Fibroblast of the aortic adventitia (primary cell): ENCODE results near the gene MYO5B. TPM values are rescaled to one million over a fixed set of nuclear protein-coding genes. Genes with fewer than 3 reads are reported as not detected.

Source experiments
- DNase-seq: peaks from one replicate; pipeline ENCODE4 v3.0.0-alpha.2; 2010; ENCODE audit warnings: low read depth
- H3K4me3 ChIP-seq: 2 replicates; pipeline ENCODE4 v1.5.1; 2011; ENCODE audit warnings: low read depth, mild to moderate bottlenecking, control low read depth, low read length, moderate library complexity
- total RNA-seq: library from RNA; depleted of rRNA; stranded (reverse); fragments of >200 nt; gene quantifications from 2 replicates; pipeline ENCODE4 v1.2.3, GENCODE V29; 2012; ENCODE audit warnings: low replicate concordance
- TF ChIP-seq, protein P1 (sequence below): IDR thresholded peaks from 2 replicates; pipeline ENCODE4 v1.5.1; 2011; ENCODE audit warnings: mild to moderate bottlenecking, low read length, control low read depth, inconsistent platforms; ENCODE audit not compliant: insufficient read depth

MYO5B gene
- total RNA-seq, 1 donor: 0.09 TPM

DNA sequence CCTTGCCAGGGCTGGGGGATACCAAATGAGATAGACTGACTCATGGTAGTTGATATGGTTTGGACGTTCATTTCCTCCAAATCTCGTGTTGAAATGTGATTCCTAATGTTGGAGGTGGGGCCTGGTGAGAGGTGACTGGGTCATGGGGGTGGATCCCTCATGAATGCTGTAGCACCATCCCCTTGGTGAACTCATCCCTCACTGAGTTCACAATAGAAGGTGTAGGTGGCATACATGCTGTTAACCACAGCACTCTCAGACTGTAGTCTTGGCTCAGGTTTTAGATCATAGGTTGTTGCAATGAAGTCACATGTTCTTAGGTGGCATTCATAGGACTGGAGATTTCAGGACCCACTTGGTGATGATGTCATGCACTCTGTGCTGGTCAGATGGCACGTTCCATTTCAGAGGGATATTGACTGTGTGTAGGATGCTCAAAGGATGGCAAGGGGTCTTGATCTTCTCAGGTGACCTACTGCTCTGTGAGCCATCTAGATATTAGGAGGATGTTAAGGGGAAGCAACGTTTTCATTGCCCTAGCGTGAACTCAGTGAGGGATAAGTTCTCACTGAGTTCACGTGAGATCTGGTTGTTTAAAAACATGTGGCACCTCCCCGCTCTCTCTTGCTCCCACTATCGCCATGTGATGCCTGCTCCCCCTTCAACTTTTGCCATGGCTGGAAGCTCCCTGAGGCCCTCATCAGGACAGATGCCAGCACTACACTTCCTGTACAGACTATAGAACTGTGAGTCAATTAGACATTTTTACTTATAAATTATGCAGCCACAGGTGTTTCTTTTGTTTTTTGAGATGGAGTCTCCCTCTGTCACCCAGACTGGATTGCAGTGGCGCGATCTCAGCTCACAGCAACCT lies 307.8 kb downstream of the MYO5B start:
- DNase-seq: no peak
- TF ChIP-seq, protein P1, sequence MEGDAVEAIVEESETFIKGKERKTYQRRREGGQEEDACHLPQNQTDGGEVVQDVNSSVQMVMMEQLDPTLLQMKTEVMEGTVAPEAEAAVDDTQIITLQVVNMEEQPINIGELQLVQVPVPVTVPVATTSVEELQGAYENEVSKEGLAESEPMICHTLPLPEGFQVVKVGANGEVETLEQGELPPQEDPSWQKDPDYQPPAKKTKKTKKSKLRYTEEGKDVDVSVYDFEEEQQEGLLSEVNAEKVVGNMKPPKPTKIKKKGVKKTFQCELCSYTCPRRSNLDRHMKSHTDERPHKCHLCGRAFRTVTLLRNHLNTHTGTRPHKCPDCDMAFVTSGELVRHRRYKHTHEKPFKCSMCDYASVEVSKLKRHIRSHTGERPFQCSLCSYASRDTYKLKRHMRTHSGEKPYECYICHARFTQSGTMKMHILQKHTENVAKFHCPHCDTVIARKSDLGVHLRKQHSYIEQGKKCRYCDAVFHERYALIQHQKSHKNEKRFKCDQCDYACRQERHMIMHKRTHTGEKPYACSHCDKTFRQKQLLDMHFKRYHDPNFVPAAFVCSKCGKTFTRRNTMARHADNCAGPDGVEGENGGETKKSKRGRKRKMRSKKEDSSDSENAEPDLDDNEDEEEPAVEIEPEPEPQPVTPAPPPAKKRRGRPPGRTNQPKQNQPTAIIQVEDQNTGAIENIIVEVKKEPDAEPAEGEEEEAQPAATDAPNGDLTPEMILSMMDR: no peak
- H3K4me3 ChIP-seq: no peak overlapping the region

DNA sequence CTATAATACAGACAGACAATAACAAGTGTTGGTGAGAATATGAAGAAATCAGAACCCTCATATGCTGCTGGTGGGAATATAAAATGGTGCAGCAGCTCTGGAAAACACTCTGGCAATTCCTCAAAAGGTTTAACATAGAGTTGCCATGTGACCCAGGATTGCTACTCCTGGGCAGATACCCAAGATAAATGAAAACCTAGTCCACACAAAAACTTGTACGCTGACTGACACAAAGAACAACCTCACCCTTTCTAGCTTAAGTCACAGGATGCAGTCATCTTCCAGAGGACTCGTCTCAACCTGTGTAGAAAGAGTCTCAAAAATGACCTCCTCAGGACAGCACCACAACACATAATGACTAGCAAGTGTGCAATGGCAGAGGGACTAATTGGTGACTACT lies 310.0 kb downstream of the MYO5B start:
- TF ChIP-seq, protein P1: no peak
- no peak overlapping the region for H3K4me3 ChIP-seq
- DNase-seq: no peak

DNA sequence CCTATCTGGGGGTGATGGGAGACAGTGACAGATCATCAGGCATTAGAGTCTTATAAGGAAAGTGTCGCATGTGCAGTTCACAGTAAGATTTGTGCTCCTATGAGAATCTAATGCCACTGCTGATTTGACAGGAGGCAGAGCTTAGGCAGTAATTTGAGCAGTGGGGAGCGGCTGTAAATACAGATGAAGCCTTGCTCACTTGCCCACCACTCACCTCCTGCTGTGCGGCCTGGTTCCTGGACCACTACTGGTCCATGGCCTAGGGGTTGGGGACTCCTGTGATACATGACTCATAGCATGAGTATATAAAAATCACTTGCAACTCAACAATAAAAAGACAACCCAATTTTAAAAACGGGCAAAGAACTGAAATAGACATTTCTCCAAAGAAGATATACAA lies 310.5 kb downstream of the MYO5B start:
- H3K4me3 ChIP-seq: no peak overlapping the region
- no peak for DNase-seq
- TF ChIP-seq, protein P1: no peak

DNA sequence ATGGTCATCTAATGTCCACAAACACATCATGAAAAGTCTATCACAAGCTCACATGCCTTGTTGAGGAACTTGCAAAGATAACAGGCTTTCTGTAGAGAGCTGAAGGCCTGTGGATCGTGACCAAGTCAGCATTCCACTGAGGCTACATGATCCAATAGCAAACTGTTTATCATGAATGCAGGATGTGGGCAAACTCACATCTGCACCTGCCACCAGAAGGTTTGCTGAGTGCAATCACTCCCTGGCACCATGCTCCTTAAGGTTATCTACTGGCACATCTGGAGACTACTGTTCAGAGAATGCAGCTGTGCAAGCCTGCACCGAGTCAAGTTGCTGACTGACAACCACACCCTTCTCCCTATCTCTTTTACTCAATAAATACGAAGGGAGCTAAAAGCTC lies 314.3 kb downstream of the MYO5B start:
- TF ChIP-seq, protein P1: no peak
- no peak for DNase-seq
- H3K4me3 ChIP-seq: no peak overlapping the region

DNA sequence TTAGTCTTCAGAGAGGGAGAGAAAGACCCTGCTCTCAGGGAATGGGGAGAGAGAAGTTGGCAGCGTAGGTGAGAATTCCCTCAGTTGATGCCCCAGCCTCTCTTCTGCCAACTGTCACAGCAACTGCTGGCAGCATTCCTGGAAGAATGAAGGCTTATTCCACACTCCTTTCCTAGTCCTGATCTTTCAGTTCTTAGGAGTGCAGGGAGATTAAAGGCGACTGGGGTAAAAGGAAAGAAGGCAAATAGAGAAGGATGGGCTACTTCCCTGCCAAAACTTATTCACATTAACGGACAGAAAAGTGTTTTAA lies 315.7 kb downstream of the MYO5B start:
- DNase-seq: no peak
- TF ChIP-seq, protein P1: no peak
- no peak overlapping the region for H3K4me3 ChIP-seq

DNA sequence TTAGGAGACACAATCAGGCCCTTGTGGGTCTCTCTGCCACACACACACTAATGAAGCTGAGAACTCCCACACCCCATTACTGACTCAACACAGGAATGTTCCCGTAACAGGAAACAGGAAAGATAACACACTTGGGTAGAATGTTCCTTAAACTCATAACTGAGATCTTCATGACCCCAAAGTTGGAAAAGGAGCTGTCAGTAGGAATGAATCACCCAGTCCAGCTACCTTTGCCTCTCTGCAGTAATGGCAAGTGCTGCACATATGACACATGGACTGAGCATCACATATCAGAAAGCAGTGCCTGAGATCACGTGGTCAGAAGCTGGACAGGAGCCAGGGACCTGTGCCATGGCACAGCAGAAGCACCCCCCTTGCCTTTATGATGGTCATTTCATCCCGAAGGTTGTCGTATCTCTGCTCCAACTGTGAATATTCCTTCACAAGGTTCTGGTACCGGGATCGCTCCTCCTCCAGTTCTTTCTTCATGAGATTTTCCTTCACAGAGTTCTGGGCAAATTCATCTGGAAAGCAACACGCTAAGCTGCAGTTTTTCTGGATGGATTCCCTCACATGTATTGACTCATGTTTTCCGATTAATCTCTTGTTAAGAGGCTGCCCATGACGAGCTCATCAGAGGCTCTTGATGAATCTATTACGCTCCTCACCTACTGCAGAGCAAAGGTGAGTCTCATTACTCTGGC lies 316.2 kb downstream of the MYO5B start:
- DNase-seq: peak; percentile 47
- TF ChIP-seq, protein P1: no peak
- no peak overlapping the region for H3K4me3 ChIP-seq
